UCSD-AML1 (cell line): Measurements from ENCODE around the gene TXNDC17.
A peak's percentile ranks its signal among the peaks of the same experiment; 100 is the strongest.
"Not testable (repeated sequence)": the region's sequence is repeated elsewhere in the genome, so short reads cannot be mapped to it uniquely, and the experiment has no call there.

ENCODE experiments used
- DNase-seq: peaks from one replicate; lab custom pipeline; 2025; ENCODE audit not compliant: unreplicated experiment; lab: John Stamatoyannopoulos, UW

TXNDC17 gene

GRCh38 chr17:6636616-6637457 is 4.0 kb upstream of the TXNDC17 start:
- no peak for DNase-seq

- no peak for DNase-seq
These were observed 3.4 kb upstream of the TXNDC17 start for GRCh38 chr17:6637458-6637840.

GRCh38 chr17:6638046-6638908 is 2.6 kb upstream of the TXNDC17 start:
- peak; percentile 21 for DNase-seq

GRCh38 chr17:6639014-6639585 is 1.8 kb upstream of the TXNDC17 start:
- no peak for DNase-seq

GRCh38 chr17:6639586-6640535 is 999 bp upstream of the TXNDC17 start:
- DNase-seq: peak; percentile 40

- no peak for DNase-seq
These were observed 495 bp downstream of the TXNDC17 start for GRCh38 chr17:6641247-6641863.

GRCh38 chr17:6642592-6642991 is 1.7 kb downstream of the TXNDC17 start:
- no peak for DNase-seq

- DNase-seq: no peak
These were observed 2.7 kb downstream of the TXNDC17 start for GRCh38 chr17:6643451-6644125.

GRCh38 chr17:6648181-6648580 is 7.3 kb downstream of the TXNDC17 start:
- no peak for DNase-seq

- DNase-seq: peak; percentile 95
These were observed 10.6 kb downstream of the TXNDC17 start, which contains the start of the genes C17orf100 and MED31 for GRCh38 chr17:6651354-6651918. Gene C17orf100 (plus strand): TSS chr17:6651762. CDS start chr17:6651914, 152 bp downstream. Gene MED31 (minus strand): TSS chr17:6651605. CDS start chr17:6651528, 77 bp downstream.

GRCh38 chr17:6651919-6652452 is 11.1 kb downstream of the TXNDC17 start:
- no peak for DNase-seq

GRCh38 chr17:6654841-6655731 is 14.2 kb downstream of the TXNDC17 start:
- DNase-seq: no peak

- not testable (repeated sequence) for DNase-seq
These were observed 15.0 kb downstream of the TXNDC17 start for GRCh38 chr17:6655732-6656361.

GRCh38 chr17:6656797-6657632 is 16.2 kb downstream of the TXNDC17 start:
- DNase-seq: not testable (repeated sequence)

GRCh38 chr17:6657633-6658287 is 16.9 kb downstream of the TXNDC17 start:
- no peak for DNase-seq

GRCh38 chr17:6658411-6658810 is 17.6 kb downstream of the TXNDC17 start:
- not testable (repeated sequence) for DNase-seq
